GM19328 (cell line): ENCODE measurements around the gene TMEM141.

Source experiments
- ATAC-seq: cut with Tn5 transposase; IDR thresholded peaks from one replicate; pipeline ENCODE4 v1.9.1; 2021; ENCODE audit warnings: mild to moderate bottlenecking, moderate library complexity; ENCODE audit not compliant: unreplicated experiment

TMEM141 gene

DNA sequence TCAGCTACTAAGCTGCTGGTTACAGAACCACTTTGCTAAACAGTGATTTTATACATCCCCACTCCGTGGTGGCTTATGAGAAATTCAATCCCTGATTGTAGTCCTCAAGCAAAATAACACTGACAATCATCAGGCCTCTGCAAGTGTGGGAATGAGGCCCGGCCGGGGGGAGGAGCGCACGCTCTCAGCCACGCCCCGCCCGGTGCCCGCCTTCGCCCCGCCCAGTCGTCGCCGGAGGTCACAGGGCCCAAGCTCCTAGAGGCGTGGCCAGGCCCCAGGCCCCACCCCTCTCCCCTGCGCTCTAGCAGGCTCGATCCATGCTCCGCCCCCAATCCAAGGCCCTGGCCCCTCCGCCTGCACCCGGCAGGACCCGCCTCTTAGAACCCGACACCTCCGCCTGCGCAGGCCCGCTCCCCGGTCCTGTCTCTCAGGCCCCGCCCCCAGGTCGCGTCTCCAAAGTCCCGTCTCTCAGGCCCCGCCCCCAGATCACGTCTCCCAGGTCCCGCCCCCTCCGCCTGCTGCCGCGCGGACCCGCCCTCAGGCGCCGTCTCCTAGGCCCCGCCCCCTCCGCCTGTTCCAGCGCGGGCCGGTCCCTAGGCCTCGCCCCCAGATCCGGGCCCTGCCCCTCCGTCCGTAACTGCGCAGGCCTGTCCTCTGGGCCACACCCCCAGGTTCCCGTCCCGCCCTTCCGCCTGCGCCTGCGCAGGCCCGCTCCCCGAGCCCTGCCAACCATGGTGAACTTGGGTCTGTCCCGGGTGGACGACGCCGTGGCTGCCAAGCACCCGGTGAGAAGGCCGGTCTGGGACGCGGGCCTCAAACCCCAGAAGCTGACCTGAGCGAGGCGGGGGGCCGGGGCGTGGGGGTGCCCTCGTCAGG is at the start of gene TMEM141:
TSS of gene TMEM141 (plus strand) at position 705 of the 876 bp plus-strand sequence. CDS start at position 732, 27 bp downstream.
- ATAC-seq = peak; percentile 84

DNA sequence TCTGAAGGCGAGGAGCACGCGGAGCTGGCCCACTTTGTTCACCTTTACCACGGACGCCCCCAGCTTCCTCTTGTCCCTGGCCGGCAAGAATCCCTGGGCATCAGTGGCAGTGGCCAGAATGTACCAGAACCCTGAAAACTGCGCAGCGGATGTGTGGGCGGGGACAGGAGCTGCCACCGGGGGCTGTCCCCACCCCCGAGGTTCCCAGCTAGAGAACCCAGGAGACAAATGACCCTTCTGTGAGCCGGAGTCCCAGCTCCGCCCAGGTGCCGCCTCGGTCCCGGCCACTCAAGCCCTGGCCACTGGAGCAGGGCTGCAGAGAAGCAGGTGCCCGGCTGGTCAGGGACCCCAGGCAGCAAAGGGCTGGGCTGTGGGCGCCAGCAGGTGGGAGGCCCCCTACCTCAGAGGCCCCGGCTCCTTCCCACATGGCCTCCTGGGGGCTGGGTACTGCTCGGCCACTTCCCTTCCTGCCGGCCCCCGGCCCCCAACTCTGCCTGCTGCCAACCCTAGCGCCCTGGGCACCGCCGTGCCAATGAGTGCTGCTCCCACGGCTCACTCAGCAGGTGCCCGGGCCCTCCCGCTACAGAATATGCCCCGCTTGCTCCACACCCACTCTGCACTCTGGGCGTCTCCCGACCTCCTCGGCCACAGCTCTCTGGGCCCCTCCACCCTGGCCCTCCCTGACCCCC is 49.1 kb upstream of the TMEM141 start:
- ATAC-seq = no peak

GRCh38 chr9:136742591-136743391 is 48.4 kb upstream of the TMEM141 start, which contains the start of gene LCN10:
TSS of gene LCN10 (minus strand) at chr9:136742940. CDS start at chr9:136742903, 37 bp downstream.
- no peak for ATAC-seq

GRCh38 chr9:136743639-136744211 is 47.4 kb upstream of the TMEM141 start:
- no peak for ATAC-seq

DNA sequence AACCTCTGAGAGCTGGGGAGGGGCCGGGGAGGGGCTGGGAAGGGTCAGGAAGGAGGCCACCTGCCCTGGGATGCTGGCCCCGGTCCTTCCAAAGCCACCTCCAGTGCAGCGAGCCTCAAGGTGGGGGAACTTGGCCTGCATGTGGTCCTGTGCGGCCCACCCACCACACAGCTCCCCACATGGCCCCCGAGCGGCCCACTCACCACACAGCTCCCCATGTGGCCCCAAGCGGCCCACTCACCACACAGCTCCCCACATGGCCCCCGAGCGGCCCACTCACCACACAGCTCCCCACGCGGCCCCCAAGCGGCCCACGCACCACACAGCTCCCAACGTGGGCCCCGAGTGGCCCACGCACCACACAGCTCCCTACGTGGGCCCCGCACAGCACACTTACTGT is 46.4 kb upstream of the TMEM141 start:
- ATAC-seq = no peak

GRCh38 chr9:136745389-136746154 is 45.6 kb upstream of the TMEM141 start:
- ATAC-seq = no peak

GRCh38 chr9:136746155-136746490 is 45.0 kb upstream of the TMEM141 start:
- no peak for ATAC-seq

DNA sequence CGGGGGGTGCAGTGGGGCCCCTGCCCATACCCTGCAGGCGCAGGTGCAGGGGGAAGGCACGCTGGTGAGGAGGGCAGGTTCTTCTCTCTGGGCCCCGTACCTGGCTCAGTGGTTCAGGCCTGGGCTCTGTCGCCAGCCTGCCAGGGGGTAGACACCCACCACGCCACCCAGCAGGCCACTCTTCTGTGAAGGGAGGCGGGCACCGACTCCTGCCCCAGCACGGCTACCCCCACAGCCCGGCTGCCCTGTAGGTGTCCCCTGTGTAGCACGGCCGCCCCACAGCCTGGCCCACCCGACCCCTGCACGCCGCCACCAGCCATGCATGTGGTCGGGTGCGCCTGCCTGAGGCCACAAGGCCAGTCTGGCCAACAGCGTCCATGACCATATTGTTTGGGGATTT is 44.5 kb upstream of the TMEM141 start:
- no peak for ATAC-seq

DNA sequence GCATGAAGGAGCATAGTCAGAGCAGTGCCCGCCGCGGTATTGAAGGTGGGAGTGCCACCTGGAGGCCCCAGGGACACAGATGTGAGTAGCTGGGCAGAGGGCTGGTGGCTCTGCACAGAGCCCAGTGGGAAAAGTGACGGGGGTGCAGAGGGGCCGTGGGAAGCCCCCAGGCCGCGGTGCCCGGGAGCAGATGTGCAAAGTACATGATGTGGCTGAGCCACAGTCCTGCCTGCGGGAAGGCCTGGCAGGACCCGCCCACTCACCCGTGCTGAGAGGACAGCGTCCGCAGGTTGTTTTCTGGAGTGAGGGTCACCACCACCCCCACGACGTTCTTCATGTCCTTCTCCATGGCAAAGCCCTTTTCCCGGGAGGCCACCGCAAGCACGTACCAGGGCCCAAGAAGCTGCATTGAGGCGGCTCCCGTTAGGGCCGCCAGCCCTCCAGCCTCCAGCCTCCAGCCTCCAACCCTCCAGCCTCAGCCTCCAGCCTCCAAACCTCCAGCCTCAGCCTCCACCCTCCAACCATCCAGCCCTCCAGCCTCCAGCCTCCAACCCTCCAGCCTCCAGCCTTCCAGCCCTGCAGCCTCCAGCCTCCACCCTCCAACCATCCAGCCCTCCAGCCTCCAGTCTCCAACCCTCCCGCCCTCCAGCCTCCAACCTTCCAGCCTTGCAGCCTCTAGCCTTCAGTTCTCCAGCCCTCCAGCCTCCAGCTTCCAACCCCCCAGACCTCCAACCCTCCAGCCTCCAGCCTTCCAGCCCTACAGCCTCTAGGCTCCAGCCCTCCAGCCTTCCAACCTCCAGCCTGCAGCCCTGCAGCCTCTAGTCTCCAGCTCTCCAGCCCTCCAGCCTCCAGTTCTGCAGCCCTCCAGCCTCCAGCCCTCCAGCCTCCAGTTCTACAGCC is 43.7 kb upstream of the TMEM141 start:
- no peak for ATAC-seq

DNA sequence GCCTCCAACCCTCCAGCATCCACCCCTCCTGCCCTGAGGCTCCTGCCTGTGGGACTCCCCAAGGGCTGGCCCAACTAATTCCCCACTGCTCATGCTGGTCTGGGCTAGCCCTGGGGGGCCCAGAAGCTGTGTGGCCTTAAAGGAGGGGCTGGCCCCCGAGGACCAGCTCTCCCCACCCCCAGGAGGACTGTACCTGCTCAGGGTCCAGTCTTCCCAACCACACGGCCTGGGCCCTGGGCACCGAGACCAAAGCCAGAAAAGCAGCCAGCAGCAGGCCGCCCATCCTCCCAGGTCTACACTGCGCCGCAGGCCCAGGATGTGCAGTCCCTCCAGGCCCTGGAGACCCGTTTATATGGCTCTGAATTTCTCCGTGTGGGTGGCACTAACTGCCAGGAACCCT is 42.9 kb upstream of the TMEM141 start, which contains the start of gene LCN6:
TSS of gene LCN6 (minus strand) at position 325 of the 400 bp plus-strand sequence. CDS start at position 283, 42 bp downstream.
- ATAC-seq = no peak

GRCh38 chr9:136748666-136749611 is 42.2 kb upstream of the TMEM141 start:
- no peak for ATAC-seq

GRCh38 chr9:136750526-136750925 is 40.6 kb upstream of the TMEM141 start:
- ATAC-seq = no peak

DNA sequence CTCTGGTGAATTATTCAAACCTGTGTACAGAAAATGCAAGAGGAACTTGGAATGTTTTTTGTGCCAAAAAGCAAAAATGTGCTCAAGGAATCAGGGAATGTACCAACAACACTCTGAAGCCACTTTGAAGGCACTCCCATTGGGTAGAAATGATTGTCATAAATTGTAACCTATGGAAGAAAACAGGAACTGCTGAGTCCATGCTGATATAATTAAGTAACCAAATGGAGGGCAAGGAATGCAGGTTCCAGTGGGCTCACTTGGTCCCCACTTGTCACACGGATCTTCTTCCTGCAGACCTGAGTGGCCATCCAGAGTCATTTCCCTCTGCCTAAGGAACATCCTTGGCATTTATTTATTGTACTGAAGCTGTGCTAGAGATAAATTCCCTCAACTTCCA is 39.9 kb upstream of the TMEM141 start:
- ATAC-seq = no peak

DNA sequence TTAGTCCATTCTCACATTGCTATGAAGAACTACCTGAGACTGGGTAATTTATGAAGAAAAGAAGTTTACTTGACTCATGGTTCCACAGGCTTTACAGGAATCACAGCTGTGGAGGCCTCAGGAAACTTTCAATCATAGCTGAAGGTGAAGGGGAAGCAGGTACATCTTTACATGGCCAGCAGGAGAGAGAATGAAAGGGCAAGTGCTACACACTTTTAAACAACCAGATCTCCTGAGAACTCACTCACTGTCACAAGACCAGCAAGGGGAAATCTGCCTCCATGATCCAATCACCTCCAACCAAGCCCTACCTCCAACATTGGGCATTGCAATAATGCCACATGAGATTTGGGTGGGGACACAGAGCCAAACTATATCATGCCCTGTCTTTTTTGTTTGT is 39.3 kb upstream of the TMEM141 start:
- no peak for ATAC-seq

GRCh38 chr9:136753371-136754058 is 37.6 kb upstream of the TMEM141 start:
- no peak for ATAC-seq

DNA sequence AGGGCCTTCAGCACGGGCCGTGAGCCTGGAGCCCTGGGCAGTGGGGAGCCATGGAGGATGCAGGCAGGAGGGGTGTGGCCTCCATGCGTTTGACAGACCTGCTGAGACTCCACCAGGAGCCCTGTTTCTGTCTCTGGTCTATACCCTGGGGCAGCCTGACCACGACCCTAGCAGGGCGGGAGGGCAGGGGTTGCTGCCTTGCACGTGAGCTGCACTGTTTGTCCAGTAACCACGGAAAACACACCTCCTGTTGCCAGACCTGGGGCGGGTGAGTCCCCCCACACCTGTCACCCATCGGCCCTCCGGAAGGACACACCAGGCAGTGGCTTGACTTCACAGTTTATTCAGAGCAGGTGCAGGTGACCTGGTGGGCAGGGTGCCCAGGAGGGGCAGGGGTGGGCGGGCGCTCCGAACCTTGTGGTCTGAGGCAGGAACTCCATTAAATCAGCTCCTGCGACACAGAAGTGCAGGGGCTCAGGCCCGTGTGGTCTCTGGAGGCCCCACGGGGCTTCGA is 37.0 kb upstream of the TMEM141 start:
- ATAC-seq = no peak

DNA sequence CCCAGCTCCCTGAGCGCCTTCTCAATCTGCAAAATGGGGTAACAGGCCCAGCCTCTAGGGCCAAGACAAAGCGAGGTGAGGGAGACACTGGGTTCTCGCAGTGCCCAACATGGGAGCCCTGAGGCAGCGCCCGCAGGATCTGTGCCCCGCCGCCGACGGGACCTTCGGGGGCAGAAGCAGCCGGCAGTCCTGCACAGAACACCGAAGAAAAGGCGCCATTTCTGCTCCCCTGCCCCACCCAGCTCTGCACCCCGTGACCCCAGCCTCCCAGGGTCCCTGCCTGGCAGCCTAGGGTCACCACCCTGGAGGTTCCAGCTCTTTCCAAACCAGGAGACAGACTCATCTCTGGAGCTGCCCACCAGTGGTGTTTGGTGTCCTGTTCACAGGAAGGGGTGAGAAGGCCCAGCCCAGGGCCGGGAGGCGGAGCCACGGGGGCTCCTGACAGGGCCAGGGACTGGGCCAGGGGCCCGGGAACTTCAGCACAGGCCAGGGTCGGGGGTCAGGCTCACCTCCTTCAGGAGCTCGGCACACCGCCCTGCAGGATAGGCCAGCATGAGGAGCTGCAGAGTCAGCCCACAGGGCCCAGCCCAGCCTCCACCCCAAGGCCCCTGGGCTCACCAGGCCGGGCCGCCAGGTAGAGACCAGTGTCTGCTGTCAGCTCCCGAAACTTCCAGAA is 36.4 kb upstream of the TMEM141 start:
- no peak for ATAC-seq
